Measurements from ENCODE around the gene FAM241B.

The FAM241B gene

GRCh38 chr10:69634759-69635425, 4.8 kb downstream of the FAM241B start:
- DNase-seq: no peak

GRCh38 chr10:69635428-69636272, 5.6 kb downstream of the FAM241B start:
- DNase-seq: no peak

GRCh38 chr10:69636273-69636575, 6.2 kb downstream of the FAM241B start:
- no peak for DNase-seq

GRCh38 chr10:69636626-69637605, 6.9 kb downstream of the FAM241B start:
- DNase-seq: no peak

- DNase-seq: no peak
Measured at GRCh38 chr10:69638642-69639041, 8.6 kb downstream of the FAM241B start.

GRCh38 chr10:69639291-69640195, 9.5 kb downstream of the FAM241B start:
- peak; percentile 50 for DNase-seq

GRCh38 chr10:69640196-69640980, 10.3 kb downstream of the FAM241B start:
- DNase-seq: no peak

- DNase-seq: no peak
Measured at GRCh38 chr10:69641261-69641980, 11.4 kb downstream of the FAM241B start.

- DNase-seq: no peak
Measured at GRCh38 chr10:69642747-69643146, 12.7 kb downstream of the FAM241B start.

GRCh38 chr10:69643779-69644657, 14.0 kb downstream of the FAM241B start:
- DNase-seq: no peak

- DNase-seq: peak; percentile 32
Measured at GRCh38 chr10:69644658-69645295, 14.7 kb downstream of the FAM241B start.

GRCh38 chr10:69645296-69646184, 15.5 kb downstream of the FAM241B start:
- DNase-seq: no peak

GRCh38 chr10:69646185-69647060, 16.4 kb downstream of the FAM241B start:
- no peak for DNase-seq

- no peak for DNase-seq
Measured at GRCh38 chr10:69647126-69647525, 17.1 kb downstream of the FAM241B start.

- no peak for DNase-seq
Measured at GRCh38 chr10:69647819-69648218, 17.8 kb downstream of the FAM241B start.

GRCh38 chr10:69648461-69648860, 18.4 kb downstream of the FAM241B start:
- no peak for DNase-seq

Measured in inflammatory macrophage treated with lipopolysaccharide for 4 hours (primary cell).